ENCODE measurements around the gene ZNF837.

DNA sequence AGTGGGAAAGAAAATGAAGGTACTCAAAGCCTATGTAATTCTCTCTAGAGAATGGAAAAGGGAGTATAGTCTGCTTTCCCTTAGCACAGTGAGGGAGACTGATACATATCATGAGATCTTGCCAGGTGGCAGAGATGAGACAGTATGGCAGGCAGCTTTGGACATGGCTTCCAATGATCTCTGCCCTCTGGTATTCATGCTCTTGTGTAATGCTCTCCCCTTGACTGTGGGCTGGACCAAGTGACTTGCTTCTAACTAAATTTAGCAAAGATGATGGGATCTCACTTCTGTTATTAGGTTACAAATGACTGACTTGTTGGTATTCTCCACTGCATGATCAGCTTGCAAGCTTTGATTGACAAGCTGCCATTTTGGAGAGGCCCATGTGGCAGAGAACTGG lies 48.9 kb upstream of the ZNF837 start:
- TF ChIP-seq EZH2 (IDR thresholded peaks at IDR 0.05; ENCODE audit: borderline replicate concordance, low read length) = no peak
- TF ChIP-seq, protein P1, sequence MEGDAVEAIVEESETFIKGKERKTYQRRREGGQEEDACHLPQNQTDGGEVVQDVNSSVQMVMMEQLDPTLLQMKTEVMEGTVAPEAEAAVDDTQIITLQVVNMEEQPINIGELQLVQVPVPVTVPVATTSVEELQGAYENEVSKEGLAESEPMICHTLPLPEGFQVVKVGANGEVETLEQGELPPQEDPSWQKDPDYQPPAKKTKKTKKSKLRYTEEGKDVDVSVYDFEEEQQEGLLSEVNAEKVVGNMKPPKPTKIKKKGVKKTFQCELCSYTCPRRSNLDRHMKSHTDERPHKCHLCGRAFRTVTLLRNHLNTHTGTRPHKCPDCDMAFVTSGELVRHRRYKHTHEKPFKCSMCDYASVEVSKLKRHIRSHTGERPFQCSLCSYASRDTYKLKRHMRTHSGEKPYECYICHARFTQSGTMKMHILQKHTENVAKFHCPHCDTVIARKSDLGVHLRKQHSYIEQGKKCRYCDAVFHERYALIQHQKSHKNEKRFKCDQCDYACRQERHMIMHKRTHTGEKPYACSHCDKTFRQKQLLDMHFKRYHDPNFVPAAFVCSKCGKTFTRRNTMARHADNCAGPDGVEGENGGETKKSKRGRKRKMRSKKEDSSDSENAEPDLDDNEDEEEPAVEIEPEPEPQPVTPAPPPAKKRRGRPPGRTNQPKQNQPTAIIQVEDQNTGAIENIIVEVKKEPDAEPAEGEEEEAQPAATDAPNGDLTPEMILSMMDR (IDR thresholded peaks at IDR 0.05; ENCODE audit: low read length) = no peak
